Measurements from ENCODE around the gene PEX13.
A peak's percentile ranks its signal among the peaks of the same experiment; 100 is the strongest.
"Not testable (repeated sequence)": the region's sequence is repeated elsewhere in the genome, so short reads cannot be mapped to it uniquely, and the experiment has no call there.

PEX13 gene

DNA sequence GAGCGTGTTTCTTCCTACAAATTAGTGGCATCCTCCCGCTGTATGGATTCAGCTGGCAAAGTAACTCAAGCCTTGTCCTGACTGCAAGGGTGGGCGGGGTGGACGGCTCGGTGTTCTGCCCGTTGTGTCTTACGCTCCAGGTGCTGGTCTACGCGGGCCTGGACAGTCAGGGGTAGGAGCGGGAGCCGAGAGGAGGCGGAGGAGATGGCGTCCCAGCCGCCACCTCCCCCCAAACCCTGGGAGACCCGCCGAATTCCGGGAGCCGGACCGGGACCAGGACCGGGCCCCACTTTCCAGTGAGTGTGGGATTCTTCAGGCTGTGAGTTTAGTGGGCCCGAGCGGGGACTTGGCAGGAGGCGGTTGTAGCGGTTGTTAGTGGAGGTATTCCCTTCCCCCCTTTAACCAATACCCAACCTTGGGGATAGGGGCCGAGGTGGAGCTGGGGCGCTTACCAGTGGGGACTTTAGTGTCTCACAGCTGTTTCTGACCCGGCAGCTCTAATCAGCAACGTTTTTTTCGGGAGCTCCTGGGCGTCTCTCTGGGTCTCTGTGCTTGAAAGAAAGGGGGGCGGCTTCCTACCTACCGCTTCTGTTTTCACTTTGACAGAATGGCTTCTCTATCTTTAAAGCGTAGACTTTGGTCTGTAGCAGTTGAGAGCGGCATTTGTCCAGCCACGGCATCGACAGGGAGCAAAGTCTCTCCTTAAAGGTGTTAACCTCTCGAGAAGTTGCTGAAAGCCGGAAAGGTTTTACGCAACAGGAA, at the start of gene PEX13, which contains the start of gene PUS10:
TSS of gene PEX13 (plus strand) at position 165 of the 762 bp plus-strand sequence. CDS start at position 205, 40 bp downstream.
TSS of gene PUS10 (minus strand) at position 700 of the 762 bp plus-strand sequence. CDS start 6,365 bp downstream, outside the sequence.
- DNase-seq = peak; percentile 89

- DNase-seq = no peak
Measured at GRCh38 chr2:60972889-60973656, 44.4 kb upstream of the PEX13 start.

DNA sequence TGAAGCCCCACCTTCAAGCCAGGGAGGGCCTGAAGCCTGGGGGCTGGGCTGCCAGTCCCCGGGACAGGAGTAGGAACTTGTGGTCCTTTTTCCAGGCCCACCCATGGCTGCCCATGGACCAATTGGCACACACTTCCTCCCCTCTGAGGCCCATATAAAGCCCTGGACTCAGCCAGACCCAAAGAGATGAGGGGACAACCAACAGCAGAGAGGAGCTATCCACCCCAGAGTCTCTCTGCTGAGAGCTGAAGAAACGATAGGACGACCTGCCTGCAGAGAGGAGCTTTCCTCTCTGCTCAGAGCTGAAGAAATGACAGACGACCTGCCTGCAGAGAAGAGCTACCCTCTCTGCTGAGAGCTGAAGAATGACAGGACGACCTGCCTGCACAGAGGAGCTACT, 43.8 kb upstream of the PEX13 start:
- DNase-seq = no peak

- no peak for DNase-seq
Measured at GRCh38 chr2:60974652-60975051, 42.9 kb upstream of the PEX13 start.

DNA sequence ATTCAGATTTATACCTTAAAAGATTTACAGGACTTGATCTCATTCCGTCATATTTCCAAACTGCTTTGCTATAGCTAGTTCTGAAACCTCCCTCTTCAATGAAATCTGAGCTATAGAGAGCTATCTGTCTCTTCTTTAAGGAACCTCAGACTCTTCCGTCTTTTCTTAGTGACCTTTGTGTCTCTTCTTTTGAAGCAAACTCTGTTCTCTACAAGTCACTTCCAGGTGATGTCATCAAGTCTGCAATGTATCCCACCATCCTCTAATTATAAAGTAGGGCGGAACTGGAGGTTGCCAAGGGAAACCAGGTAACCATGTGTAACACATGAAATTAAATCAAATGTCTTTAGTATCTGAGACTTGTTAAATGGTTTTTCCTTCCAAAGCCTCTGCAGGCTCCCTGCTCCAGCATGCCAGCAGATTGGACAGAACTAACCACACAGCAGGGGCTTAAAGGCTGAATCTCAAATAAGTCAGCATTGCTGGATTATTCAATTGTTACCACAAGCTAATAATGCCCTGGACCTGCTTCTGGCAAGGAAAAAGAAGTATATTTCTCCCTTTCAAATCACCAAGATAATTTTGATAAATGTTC, 41.2 kb upstream of the PEX13 start:
- no peak for DNase-seq

GRCh38 chr2:60976875-60977561, 40.5 kb upstream of the PEX13 start:
- DNase-seq = no peak

GRCh38 chr2:60977562-60977895, 40.0 kb upstream of the PEX13 start:
- DNase-seq = no peak

GRCh38 chr2:60979231-60979630, 38.3 kb upstream of the PEX13 start:
- no peak for DNase-seq

- DNase-seq = no peak
Measured at GRCh38 chr2:60980071-60980815, 37.3 kb upstream of the PEX13 start.

- not testable (repeated sequence) for DNase-seq
Measured at GRCh38 chr2:60982066-60982465, 35.5 kb upstream of the PEX13 start.

DNA sequence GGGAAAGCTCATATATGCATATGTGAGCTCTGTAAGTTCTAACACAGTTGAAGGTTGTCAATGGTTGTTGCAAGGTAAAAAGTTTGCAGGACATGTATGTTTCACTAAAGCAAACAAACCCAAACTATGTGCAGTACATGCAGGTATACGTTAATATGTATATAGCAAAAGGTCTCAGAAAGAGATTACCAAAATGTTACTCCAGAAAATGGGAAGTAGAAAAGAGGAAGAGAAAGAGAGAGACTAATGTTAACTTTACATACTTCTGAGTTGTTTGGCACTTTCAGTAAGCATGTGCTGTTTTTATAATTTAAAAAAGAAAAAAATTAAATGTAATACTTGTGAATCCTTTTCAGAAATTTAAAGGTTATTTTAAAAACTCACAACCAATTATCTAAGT, 32.8 kb upstream of the PEX13 start:
- no peak for DNase-seq

DNA sequence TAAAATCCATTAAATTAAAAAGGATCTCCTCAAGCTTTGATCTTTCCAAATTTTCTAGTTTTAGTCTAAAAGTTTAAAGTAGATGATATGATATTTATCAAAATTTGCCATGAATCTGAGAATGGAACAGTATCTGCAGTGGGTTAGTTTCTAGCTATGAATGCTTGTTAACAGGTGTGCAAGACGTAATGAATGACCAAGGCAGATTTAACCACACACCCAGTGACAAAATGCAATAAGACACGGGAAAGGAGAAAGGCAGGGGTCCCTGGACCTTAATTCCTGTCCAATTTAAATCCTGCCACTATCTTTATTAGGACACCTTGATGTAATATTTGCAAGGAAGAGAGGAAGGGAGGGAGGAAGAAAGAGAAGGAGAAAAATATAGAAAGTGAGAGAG, 30.5 kb upstream of the PEX13 start:
- DNase-seq = no peak

- not testable (repeated sequence) for DNase-seq
Measured at GRCh38 chr2:60987656-60988055, 29.9 kb upstream of the PEX13 start.

DNA sequence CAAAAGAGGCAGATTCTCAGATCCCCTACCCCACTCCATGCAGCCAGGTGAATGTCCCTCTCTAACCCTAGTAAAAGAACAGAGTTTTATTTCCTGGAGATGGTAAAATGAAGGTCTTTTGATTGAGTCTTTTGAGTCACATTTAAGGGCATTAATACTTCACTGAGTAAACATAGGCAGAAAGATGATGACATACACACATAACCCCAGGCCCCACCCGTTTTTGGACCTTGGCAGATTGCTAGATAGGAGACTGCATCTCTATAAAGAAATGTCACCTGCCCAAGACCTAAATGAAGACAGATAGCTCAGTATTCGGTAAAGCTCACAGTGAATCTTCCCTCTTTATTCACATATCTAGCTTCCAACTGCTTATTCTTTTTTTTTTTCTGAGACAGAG, 28.3 kb upstream of the PEX13 start:
- DNase-seq = no peak

- no peak for DNase-seq
Measured at GRCh38 chr2:60991644-60992043, 25.9 kb upstream of the PEX13 start.

- DNase-seq = no peak
Measured at GRCh38 chr2:60992985-60993392, 24.5 kb upstream of the PEX13 start.

DNA sequence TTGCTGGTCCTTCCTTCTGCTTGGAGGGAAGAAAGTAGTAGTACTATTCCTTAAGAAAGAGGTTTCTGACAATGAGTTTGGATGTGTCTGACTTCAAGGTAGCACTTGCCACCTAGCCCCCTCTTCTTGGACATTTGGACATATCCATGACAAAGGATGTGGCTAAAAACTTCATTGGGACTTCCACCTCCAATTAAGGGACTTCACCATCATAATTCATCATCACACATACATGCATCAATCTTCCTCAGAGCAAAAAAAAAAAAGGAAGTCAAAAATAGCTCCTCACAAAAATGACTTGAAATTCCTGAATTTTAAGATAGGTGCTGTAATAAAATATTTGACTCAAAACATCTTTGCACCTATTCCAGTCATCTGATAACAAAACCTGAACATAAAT, 23.4 kb upstream of the PEX13 start:
- no peak for DNase-seq

DNA sequence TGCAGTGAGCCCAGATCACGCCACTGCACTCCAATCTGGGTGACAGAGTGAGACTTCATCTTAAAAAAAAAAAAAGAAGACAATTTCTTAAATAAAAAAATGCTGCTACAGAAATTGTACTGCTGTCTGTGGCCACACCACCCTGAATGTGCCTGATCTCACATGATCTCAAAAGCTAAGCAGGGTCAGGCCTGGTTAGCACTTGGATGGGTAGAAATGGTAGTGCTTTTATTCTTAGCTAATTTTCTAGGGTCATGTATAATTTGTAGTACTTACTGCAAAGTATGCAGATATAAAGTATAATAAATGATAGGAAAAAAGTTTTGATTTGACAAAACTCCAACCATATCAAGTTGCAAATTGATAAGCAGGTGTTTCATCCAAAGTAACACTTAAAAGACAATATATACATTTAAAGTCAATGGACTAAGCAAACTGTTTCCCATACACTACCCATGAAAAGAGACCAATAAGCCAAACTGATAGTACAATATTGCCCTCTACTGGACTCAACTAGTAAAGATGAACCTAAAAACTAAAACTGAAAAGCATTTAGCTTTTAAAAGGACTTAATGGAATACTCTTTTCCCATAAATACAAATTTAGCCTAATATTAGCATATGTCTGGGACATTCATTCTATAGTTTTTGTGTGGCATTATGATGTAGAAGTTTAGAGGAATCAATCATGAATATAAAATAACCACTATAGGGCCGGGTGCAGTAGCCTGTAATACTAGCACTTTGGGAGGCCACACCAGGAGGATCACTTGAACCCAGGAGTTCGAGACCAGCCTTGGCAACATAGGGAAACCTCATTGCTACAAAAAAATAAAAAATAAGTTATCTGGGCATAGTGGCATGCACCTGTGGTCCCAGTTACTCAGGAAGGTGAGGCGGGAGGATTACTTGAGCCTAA, 18.6 kb upstream of the PEX13 start:
- DNase-seq = no peak

DNA sequence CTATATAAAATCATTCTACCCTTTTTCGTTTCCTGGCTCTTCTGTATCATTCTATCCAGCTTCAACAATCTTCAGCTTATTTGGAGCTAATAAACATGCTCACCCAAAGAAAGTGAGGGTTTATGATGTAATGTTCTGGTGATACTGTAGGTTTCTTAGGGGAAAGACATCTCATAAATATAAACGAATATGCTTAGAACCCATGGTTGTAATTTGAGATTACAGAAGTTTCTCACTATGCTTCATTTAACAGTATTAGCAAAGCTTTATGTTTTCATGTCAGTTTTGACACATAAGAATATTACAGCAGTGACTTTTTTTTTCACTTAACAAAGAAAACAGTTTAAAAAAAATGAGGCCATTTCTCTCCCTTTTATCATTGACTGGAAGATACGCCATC, 11.8 kb upstream of the PEX13 start:
- no peak for DNase-seq

GRCh38 chr2:61006486-61007105, 10.9 kb upstream of the PEX13 start:
- DNase-seq = no peak

- DNase-seq = no peak
Measured at GRCh38 chr2:61009355-61009754, 8.2 kb upstream of the PEX13 start.

All from islet precursor cell (in vitro differentiated cells).